HepG2 (cell line): ENCODE results near the gene FOXD2. TPM values are rescaled to one million over a fixed set of nuclear protein-coding genes. Genes with fewer than 3 reads are reported as not detected.
A peak's percentile ranks its signal among the peaks of the same experiment; 100 is the strongest.

Source experiments
- ERF ChIP-seq: IDR thresholded peaks from 2 replicates; pipeline ENCODE4 v1.6.1; 2018; ENCODE audit warnings: missing biosample characterization, missing genetic modification reagents
- MEF2D ChIP-seq: sonication (generic); formaldehyde crosslinking; IDR thresholded peaks from 2 replicates; pipeline ENCODE4 v1.5.1; 2020; ENCODE audit warnings: mild to moderate bottlenecking, missing genetic modification reagents
- REL ChIP-seq: sonication (generic); formaldehyde crosslinking; conservative IDR thresholded peaks from 2 replicates; pipeline ENCODE4 v1.8.0; 2022; ENCODE audit warnings: mild to moderate bottlenecking, missing genetic modification reagents, moderate library complexity
- SETDB1 ChIP-seq: sonication (generic); formaldehyde crosslinking; IDR thresholded peaks from 2 replicates; pipeline ENCODE4 v1.5.1; 2020; ENCODE audit warnings: missing genetic modification reagents, mild to moderate bottlenecking, borderline replicate concordance
- STAT5B ChIP-seq: sonication (generic); formaldehyde crosslinking; IDR thresholded peaks from 2 replicates; pipeline ENCODE4 v1.4.0; 2020; ENCODE audit warnings: missing genetic modification reagents
- TBP ChIP-seq: sonication (generic); formaldehyde crosslinking; IDR thresholded peaks from 2 replicates; pipeline ENCODE4 v1.5.0; 2020; ENCODE audit warnings: missing genetic modification reagents
- polyA plus RNA-seq, 8 experiments: library from polyadenylated mRNA; depleted of rRNA in 3 of 8; stranded (reverse) in 7 of 8; unstranded in 1 of 8; fragments of >200 nt; fragmentation: Illumina TruSeq in 4 of 8; extraction: Trizol in 4 of 8; gene quantifications; 2 replicates each; pipeline versions ENCODE4 v1.2.1 to v1.2.3, GENCODE V29; 2011 to 2016; ENCODE audit warnings: low read depth in 4 of 8, missing spikeins in 1 of 8, mixed read lengths in 1 of 8; ENCODE audit not compliant: insufficient read depth in 1 of 8
- total RNA-seq, 5 experiments: library from RNA; depleted of rRNA; stranded (reverse); fragments of >200 nt; fragmentation: Illumina TruSeq; extraction: Trizol; gene quantifications; 2 replicates each; pipeline ENCODE4 v1.2.3, GENCODE V29; 2016; ENCODE audit warnings: low read depth in 1 of 5
- TF ChIP-seq, protein P1 (sequence below): sonication (generic); formaldehyde crosslinking; IDR thresholded peaks from 2 replicates; pipeline ENCODE4 v1.4.0; 2020; ENCODE audit warnings: mild to moderate bottlenecking, missing genetic modification reagents
- TF ChIP-seq, protein P2 (sequence below): sonication (generic); formaldehyde crosslinking; IDR thresholded peaks from 2 replicates; pipeline ENCODE4 v1.4.0; 2020; ENCODE audit warnings: missing genetic modification reagents; ENCODE audit errors: not compliant biosample characterization
- TF ChIP-seq, protein P3 (sequence below): sonication (generic); formaldehyde crosslinking; conservative IDR thresholded peaks from 2 replicates; pipeline ENCODE4 v1.8.0; 2022; ENCODE audit warnings: missing genetic modification reagents
- TF ChIP-seq, protein P4 (sequence below): sonication (generic); formaldehyde crosslinking; IDR thresholded peaks from 2 replicates; pipeline ENCODE4 v1.5.1; 2020; ENCODE audit warnings: mild to moderate bottlenecking, missing genetic modification reagents, moderate library complexity
- TF ChIP-seq, protein P5 (sequence below): IDR thresholded peaks from 2 replicates; pipeline ENCODE4 v1.6.1; 2016; ENCODE audit warnings: missing genetic modification reagents, missing compliant biosample characterization
- TF ChIP-seq, protein P6 (sequence below): sonication (generic); formaldehyde crosslinking; IDR thresholded peaks from 2 replicates; pipeline ENCODE4 v1.4.0; 2020; ENCODE audit warnings: mild to moderate bottlenecking, low read depth, missing genetic modification reagents

FOXD2 gene
- total and polyA plus RNA-seq, 2 of the 13 experiments (the other 11 are each of a cell fraction or from before 2014, with no cell fraction given), result 0.01 to 0.09 TPM

DNA sequence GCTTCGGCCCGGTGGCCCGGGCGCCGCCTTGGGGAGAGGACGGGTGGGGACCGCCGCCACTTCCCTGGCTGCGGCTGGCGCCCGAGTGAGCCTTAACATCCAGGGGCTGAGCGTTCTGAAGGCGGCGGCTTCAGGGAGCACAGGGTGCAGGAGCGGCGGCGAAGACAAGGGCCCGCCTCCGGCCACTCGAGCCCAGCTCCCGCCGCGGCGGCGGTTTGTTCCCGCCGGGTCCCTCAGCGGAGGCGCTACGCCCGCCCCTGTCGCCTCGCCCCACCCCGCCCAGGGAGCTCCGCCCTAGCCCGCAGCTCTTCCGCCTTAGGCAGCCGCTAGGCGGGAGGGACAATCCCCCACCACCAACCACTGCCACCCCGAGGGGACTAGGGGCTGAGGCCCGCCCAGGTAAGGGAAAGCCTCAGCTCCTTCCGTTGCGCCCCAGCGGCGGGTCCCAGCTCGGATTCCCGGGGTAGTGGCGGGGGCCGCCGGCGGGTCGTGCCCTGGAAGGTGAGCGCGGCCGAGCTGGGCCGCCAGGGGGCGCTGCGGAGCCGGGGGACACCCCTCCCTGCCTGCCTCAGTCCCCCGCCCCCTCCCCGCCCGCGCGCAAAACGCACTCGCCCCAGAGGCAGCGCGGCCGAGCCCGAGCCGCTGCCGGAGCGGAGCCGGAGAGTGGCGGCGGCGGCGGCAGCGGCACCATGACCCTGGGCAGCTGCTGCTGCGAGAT lies at the start of gene FOXD2 (continued):
- TF ChIP-seq STAT5B (CRISPR knock-in tag) (no peak), MEF2D (CRISPR knock-in tag) (no peak), SETDB1 (CRISPR knock-in tag) (no peak), TBP (CRISPR knock-in tag) (no peak), ERF (CRISPR knock-in tag) (0 out of 2 replicates have a peak, but pooled peaks have one; percentile 14), REL (0 out of 2 replicates have a peak, but pooled peaks have one; percentile 43)
- TF ChIP-seq, protein P1, sequence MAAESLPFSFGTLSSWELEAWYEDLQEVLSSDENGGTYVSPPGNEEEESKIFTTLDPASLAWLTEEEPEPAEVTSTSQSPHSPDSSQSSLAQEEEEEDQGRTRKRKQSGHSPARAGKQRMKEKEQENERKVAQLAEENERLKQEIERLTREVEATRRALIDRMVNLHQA (CRISPR knock-in tag), result no peak
- TF ChIP-seq, protein P2, sequence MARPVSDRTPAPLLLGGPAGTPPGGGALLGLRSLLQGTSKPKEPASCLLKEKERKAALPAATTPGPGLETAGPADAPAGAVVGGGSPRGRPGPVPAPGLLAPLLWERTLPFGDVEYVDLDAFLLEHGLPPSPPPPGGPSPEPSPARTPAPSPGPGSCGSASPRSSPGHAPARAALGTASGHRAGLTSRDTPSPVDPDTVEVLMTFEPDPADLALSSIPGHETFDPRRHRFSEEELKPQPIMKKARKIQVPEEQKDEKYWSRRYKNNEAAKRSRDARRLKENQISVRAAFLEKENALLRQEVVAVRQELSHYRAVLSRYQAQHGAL (CRISPR knock-in tag), result no peak
- TF ChIP-seq, protein P3, sequence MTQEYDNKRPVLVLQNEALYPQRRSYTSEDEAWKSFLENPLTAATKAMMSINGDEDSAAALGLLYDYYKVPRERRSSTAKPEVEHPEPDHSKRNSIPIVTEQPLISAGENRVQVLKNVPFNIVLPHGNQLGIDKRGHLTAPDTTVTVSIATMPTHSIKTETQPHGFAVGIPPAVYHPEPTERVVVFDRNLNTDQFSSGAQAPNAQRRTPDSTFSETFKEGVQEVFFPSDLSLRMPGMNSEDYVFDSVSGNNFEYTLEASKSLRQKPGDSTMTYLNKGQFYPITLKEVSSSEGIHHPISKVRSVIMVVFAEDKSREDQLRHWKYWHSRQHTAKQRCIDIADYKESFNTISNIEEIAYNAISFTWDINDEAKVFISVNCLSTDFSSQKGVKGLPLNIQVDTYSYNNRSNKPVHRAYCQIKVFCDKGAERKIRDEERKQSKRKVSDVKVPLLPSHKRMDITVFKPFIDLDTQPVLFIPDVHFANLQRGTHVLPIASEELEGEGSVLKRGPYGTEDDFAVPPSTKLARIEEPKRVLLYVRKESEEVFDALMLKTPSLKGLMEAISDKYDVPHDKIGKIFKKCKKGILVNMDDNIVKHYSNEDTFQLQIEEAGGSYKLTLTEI, result no peak
- TF ChIP-seq, protein P4, sequence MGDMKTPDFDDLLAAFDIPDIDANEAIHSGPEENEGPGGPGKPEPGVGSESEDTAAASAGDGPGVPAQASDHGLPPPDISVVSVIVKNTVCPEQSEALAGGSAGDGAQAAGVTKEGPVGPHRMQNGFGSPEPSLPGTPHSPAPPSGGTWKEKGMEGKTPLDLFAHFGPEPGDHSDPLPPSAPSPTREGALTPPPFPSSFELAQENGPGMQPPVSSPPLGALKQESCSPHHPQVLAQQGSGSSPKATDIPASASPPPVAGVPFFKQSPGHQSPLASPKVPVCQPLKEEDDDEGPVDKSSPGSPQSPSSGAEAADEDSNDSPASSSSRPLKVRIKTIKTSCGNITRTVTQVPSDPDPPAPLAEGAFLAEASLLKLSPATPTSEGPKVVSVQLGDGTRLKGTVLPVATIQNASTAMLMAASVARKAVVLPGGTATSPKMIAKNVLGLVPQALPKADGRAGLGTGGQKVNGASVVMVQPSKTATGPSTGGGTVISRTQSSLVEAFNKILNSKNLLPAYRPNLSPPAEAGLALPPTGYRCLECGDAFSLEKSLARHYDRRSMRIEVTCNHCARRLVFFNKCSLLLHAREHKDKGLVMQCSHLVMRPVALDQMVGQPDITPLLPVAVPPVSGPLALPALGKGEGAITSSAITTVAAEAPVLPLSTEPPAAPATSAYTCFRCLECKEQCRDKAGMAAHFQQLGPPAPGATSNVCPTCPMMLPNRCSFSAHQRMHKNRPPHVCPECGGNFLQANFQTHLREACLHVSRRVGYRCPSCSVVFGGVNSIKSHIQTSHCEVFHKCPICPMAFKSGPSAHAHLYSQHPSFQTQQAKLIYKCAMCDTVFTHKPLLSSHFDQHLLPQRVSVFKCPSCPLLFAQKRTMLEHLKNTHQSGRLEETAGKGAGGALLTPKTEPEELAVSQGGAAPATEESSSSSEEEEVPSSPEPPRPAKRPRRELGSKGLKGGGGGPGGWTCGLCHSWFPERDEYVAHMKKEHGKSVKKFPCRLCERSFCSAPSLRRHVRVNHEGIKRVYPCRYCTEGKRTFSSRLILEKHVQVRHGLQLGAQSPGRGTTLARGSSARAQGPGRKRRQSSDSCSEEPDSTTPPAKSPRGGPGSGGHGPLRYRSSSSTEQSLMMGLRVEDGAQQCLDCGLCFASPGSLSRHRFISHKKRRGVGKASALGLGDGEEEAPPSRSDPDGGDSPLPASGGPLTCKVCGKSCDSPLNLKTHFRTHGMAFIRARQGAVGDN (CRISPR knock-in tag), result peak; percentile 60
- TF ChIP-seq, protein P5, sequence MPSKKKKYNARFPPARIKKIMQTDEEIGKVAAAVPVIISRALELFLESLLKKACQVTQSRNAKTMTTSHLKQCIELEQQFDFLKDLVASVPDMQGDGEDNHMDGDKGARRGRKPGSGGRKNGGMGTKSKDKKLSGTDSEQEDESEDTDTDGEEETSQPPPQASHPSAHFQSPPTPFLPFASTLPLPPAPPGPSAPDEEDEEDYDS (CRISPR knock-in tag), result no peak
- TF ChIP-seq, protein P6, sequence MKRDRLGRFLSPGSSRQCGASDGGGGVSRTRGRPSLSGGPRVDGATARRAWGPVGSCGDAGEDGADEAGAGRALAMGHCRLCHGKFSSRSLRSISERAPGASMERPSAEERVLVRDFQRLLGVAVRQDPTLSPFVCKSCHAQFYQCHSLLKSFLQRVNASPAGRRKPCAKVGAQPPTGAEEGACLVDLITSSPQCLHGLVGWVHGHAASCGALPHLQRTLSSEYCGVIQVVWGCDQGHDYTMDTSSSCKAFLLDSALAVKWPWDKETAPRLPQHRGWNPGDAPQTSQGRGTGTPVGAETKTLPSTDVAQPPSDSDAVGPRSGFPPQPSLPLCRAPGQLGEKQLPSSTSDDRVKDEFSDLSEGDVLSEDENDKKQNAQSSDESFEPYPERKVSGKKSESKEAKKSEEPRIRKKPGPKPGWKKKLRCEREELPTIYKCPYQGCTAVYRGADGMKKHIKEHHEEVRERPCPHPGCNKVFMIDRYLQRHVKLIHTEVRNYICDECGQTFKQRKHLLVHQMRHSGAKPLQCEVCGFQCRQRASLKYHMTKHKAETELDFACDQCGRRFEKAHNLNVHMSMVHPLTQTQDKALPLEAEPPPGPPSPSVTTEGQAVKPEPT, result no peak
